HG03139 (cell line): ENCODE data around the gene CDH20.

Experiments
- ATAC-seq: cut with Tn5 transposase; IDR thresholded peaks from one replicate; pipeline ENCODE4 v1.9.1; 2021; ENCODE audit not compliant: unreplicated experiment

CDH20 gene

DNA sequence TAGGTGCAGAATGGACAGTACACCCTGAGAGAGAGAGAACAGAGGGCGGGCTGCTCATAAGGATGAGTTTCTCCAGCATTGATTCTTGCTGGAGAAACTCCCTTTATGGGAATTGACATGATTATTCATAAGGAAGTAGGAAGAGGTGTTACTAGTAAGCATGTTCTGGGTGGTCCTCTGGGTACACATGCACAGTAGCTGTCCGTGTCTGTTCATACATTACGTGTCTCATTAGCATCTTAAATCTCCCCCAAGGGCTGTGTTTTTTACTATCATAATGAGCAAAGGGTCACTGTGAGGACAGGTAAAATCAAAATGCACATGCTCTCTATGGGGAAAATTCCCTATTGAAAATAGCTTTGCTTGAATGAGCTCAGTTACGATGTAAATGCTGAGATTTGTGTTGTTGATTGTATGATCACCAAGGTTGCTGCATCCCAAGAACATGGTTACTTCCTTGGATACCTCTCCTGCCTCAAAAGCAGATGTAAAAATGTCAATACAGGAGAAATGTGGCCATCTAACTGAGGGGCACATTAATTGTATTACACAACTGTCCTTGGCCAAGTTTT, 238.9 kb downstream of the CDH20 start:
- ATAC-seq: no peak

- no peak for ATAC-seq
These were observed 239.6 kb downstream of the CDH20 start for GRCh38 chr18:61572871-61573270.

DNA sequence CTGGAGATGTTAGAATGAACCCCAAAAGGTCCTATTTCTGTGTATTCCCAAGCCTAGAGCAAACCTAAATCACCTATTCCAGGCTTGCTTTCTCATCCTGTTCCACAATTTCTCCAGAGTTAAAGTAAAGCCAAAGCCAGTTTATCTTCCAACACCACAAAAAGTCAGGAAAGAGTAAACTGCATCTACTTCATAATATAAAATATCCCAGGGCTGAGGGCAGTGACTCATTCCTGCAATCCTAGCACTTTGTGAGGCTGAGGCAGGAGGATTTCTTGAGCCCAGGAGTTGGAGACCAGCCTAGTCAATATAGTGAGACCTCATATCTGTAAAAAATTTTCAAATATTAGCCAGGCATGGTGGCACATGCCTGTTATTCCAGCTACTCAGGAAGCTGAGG, 241.4 kb downstream of the CDH20 start:
- no peak for ATAC-seq

- no peak for ATAC-seq
These were observed 242.2 kb downstream of the CDH20 start for GRCh38 chr18:61575419-61575818.

GRCh38 chr18:61578846-61579245, 245.6 kb downstream of the CDH20 start:
- no peak for ATAC-seq

- ATAC-seq: no peak
These were observed 246.4 kb downstream of the CDH20 start for GRCh38 chr18:61579581-61579980.

DNA sequence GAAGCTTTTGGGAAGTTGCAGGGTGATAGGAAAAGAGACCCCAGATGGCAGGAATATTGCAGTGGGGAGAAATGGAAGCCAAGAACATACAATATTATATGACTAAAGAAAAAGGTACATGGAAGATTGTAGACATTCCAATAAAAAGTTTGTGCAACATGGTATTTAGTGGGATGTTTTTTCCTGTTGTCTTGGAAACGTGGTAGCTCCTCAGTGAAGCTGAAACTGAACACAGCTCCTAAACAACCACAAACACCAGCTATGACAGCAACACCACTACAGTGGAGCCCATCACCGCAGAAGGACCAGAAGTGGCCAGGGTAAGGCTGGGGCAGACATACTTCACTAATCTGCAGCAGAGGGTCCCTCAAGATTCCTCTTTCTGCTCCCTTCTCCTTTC, 246.8 kb downstream of the CDH20 start:
- ATAC-seq: no peak

GRCh38 chr18:61581578-61582201, 248.5 kb downstream of the CDH20 start:
- peak; percentile 91 for ATAC-seq

GRCh38 chr18:61582202-61582710, 249.0 kb downstream of the CDH20 start:
- no peak for ATAC-seq

DNA sequence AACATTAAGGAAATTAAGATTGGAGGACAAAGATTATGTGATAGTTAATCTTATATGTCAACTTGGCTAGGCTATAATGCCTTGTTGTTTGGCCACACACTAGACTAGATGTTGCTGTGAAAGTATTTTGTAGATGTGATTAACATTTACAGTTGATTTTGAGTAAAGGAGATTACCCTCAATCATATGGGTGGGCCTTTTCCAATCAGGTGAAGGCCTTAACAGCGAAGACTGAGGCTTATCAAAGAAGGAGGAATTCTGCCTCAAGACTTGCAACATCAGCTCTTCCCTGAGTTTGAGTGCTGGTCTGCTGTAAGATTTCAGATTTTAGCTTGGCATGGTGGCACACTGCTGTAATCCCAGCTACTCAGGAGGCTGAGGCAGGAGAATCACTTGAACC, 250.3 kb downstream of the CDH20 start:
- no peak for ATAC-seq

DNA sequence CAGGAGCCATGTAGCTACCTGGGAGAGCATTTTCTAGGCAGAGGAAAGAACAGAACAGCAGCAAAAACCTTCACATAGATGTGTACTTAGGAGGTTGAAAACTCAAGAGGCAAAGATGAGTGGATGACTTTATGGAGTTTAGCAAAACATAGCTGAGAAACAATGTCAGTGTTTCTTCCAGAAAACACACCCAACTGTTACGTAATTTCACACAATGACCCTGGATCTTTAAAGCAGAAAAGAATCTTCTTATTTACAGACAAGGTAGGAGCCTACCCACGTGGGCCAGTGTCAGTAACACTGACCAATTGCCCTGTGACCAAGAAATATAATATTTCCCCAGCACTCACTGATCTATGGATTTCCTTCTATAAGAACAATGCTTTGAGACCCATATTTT, 254.6 kb downstream of the CDH20 start:
- ATAC-seq: no peak

- no peak for ATAC-seq
These were observed 256.0 kb downstream of the CDH20 start for GRCh38 chr18:61589053-61589723.

GRCh38 chr18:61589724-61590065, 256.5 kb downstream of the CDH20 start:
- no peak for ATAC-seq

DNA sequence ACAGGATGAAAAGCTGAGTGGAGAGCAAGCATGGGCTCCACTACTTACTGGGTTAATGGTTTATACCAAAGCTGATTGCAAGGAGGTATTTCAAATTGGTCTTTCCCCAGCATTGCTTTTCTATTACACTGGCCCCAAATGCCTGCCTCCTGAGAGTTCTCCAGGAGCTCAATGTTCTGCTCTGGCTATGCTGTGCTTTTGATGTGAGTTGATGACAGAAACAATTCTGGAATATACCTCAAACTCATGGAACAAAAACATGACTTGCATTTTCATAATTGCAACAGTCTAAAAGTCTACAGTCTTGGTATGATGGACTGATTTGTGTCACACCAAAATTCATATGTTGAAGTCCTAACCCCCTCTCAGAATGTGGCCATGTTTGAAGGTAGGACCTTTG, 258.0 kb downstream of the CDH20 start:
- ATAC-seq: no peak

GRCh38 chr18:61595615-61596251, 262.5 kb downstream of the CDH20 start:
- no peak for ATAC-seq

DNA sequence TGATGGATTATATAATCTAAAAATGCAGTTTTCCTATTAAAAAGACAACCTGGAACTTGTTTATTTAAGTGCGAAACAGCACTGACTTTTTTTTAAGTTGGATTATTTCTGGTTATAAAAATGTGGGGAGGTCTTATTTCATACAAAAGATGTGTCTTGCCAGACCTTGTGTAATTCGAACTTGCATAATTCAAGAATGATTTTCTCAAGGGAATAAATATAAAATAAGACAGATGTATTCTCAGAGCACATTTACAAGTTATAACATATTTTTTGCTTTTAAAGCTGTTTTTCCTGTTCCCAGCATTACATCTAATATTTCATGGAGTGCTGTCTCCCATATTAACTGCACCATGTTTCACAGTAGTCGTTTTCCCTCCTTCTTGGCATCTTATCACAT, 263.1 kb downstream of the CDH20 start:
- ATAC-seq: no peak

DNA sequence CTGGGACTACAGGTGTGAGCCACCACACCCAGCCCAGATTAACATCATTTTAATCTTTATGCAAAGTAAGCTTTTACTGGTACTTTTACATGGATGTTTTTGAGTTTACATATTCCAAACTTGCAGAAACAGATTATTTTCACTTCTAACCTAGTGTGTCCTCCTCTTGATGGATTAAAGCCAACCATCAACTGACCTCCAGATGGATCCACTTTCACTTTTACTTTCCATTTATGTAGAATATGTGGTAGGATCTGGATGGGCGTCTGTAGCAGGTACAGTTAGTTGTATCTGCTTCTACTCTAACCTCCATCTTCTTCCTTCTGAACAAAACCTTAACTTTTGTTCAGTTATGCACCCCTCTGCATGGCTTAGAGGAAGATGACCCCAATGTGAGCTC, 264.1 kb downstream of the CDH20 start:
- no peak for ATAC-seq

- no peak for ATAC-seq
These were observed 267.2 kb downstream of the CDH20 start for GRCh38 chr18:61600422-61600821.

DNA sequence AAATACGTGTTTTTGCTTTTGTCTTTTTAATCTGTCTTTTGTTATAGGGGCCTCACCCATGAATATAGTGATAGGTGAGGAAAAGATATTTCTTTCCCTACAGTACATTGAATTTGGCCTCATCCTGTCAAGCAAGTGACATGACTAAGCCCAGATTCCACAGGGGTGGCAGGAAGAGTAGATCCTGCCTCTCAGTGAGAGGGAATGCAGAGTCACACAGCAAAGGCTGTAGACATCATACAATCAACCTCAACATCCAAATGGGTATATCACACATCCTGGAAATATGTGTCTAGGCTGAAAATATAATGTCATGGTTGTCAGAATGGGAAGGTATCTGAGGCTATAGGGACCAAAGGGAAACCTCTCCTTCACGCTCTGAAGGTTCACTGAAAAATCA, 269.6 kb downstream of the CDH20 start:
- ATAC-seq: no peak
